Hematopoietic multipotent progenitor cell treated with erythropoietin and hydrocortisone succinate and interleukin-3 and kit ligand, for 6 days (in vitro differentiated cells): Measurements from ENCODE around the gene IRF8.

ENCODE experiments used
- DNase-seq: peaks from one replicate; pipeline ENCODE4 v3.0.0-alpha.2; 2015

IRF8 gene

GRCh38 chr16:85963753-85964285, 64.9 kb downstream of the IRF8 start:
- no peak for DNase-seq

GRCh38 chr16:85965125-85965524, 66.2 kb downstream of the IRF8 start:
- no peak for DNase-seq

GRCh38 chr16:85967111-85967510, 68.1 kb downstream of the IRF8 start:
- DNase-seq = no peak

GRCh38 chr16:85968041-85968920, 69.3 kb downstream of the IRF8 start:
- no peak for DNase-seq

GRCh38 chr16:85969159-85969558, 70.2 kb downstream of the IRF8 start:
- no peak for DNase-seq

- DNase-seq = no peak
Measured at GRCh38 chr16:85969591-85969990, 70.6 kb downstream of the IRF8 start.

- no peak for DNase-seq
Measured at GRCh38 chr16:85970016-85970733, 71.2 kb downstream of the IRF8 start.

- no peak for DNase-seq
Measured at GRCh38 chr16:85970738-85971137, 71.8 kb downstream of the IRF8 start.
